HG03558 (cell line): ENCODE data around the gene CDCA3.

Experiments used
- ATAC-seq: cut with Tn5 transposase; IDR thresholded peaks from one replicate; pipeline ENCODE4 v1.9.1; 2021; ENCODE audit warnings: moderate number of reproducible peaks; ENCODE audit not compliant: unreplicated experiment; ENCODE audit errors: extremely low read depth

CDCA3 gene

DNA sequence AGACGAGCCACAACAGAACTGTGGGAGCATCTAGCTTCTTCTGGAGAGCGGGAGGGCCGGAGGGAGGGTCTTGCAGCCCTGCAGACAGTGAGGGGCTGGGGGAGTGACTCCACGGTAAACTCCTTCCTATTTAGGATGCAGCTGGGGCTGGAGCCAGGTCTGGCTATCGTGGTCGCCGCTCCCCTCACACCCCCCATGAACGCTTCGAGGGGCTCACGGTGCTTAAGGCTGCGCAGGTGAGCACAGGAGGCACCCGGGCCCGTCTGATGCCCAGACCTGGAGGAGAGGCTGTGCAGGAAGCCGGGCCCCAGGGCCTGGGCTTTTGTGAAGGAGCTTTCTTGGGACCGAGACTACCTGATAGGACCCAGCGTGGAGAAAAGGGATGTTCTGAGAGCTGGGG is 14.2 kb downstream of the CDCA3 start:
- ATAC-seq = no peak

DNA sequence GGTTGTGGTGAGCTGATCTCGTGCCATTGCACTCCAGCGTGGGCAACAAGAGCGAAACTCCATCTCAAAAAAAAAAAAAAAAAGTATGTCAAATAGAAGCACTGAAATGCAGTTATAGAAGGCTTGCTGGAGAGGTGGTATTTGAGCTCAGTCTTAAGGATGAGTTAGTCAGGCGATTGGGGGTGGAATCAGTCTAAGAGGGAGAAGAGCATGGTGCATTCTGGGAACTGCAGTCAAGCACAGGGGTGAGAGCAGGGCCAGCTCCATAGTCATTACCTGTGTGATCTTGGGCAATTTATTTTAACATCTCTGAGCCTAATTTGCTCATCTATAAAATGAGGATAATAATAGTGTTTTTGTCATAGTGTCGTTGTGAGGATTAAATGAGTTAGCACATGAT is 16.2 kb downstream of the CDCA3 start:
- no peak for ATAC-seq

GRCh38 chr12:6834254-6834653 is 16.8 kb downstream of the CDCA3 start:
- no peak for ATAC-seq

DNA sequence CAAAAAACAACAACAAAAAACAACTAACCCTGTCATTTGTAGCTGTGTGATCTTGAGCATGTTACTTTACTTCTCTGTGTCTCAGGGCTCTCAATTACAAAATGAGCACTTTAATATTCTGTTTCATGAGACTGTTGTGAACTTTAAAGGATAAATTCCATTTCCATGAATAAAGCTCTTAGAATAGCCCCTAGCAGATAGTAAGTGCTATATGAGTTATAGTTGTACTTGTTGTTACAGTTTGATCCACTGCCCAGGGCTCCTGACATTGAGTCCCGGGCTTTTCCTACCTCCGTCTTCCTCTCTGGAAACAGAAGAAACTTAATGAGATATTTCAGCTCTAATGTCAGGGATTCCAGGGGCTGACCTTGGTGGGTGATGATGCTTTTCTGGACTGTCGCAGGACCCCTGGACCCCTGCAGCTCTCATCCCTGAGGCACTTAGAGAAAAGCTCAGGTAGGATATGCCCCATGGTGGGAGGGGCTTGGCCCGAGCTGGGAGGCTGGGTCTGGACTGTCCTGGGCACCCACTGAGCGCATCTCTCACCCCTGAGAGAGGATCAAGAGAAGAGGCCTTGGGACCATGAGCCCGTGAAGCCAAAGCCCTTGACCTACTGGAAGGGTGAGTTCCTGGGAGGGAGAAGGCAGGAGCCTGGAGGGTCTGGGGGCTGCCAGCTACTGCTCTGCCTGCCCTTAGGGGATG is 17.7 kb downstream of the CDCA3 start:
- no peak for ATAC-seq

DNA sequence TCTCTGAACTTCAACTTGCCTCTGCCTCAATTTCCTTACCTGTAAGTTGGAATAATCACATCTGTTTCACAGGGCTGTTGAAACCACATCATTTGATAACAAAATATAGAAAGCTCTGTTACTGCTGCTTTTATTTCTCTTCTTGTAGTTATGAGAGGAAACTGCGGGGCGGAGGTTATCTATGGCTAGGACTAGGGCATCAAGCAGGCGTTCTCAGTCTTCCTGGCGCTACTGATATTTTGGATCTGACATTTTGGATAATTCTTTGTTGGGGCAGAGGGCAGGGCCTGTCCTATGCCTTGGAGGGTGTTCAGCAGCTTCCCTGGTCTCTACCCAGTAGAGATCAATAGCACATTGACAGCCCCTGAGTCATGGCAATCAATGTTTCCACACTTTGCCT is 19.0 kb downstream of the CDCA3 start:
- no peak for ATAC-seq

DNA sequence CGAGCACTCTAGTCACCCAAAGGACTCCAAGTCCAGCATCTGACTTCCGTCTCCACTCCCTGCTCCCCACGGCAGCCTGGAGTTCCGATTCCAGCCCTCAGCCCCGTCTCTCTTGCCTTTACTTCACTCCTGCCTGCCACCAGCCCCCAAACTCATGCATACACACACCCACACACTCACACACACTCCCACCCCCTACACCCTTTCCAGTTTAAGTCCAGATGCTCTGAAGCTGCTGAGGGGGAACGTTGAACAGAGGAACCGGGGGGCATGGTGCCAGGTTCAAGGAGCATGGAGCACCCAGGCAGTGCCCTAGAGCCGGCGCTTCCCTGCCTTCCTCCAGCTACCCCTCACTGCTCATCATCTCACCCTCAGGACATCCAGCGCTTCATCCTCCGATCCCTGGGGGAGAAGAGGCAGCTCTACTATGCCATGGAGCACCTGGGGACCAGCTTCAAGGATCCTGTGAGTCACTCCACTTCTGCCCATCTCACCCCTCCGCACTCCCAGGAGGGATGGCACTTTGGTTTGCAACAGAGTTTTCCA is 19.6 kb downstream of the CDCA3 start:
- no peak for ATAC-seq

- ATAC-seq = no peak
Measured at GRCh38 chr12:6830999-6831398, 20.1 kb downstream of the CDCA3 start.

GRCh38 chr12:6830286-6830890 is 20.7 kb downstream of the CDCA3 start:
- ATAC-seq = no peak

DNA sequence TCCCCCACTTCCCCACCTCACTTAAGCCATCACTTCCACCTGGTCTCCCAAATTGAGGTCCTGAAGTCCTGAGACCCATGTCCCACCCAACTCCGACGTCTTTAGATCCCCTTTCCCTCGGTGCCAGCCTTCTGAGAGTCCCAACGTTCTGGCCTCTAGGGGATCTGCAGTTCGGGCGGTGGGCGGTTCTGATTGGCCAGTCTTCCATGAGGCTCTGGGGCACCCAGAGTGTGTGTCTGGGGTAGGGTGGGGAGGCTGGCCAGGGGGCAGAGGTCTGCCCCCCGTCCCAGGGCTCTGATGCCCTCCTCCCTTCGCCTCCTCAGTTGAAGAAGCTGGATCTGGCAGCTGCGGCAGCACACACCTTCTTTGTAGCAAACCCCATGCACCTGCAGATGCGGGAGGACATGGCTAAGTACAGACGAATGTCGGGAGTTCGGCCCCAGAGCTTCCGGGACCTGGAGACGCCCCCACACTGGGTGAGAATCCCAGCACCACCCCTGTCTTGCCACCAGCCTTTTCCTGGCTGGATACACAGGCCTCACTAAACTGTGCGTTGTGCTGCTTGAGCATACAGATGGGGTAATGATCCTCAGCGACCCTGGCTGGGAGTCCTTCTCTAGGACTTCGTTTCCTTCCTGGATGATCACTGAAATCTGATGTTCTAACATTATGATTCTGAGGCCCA is 21.4 kb downstream of the CDCA3 start:
- no peak for ATAC-seq

DNA sequence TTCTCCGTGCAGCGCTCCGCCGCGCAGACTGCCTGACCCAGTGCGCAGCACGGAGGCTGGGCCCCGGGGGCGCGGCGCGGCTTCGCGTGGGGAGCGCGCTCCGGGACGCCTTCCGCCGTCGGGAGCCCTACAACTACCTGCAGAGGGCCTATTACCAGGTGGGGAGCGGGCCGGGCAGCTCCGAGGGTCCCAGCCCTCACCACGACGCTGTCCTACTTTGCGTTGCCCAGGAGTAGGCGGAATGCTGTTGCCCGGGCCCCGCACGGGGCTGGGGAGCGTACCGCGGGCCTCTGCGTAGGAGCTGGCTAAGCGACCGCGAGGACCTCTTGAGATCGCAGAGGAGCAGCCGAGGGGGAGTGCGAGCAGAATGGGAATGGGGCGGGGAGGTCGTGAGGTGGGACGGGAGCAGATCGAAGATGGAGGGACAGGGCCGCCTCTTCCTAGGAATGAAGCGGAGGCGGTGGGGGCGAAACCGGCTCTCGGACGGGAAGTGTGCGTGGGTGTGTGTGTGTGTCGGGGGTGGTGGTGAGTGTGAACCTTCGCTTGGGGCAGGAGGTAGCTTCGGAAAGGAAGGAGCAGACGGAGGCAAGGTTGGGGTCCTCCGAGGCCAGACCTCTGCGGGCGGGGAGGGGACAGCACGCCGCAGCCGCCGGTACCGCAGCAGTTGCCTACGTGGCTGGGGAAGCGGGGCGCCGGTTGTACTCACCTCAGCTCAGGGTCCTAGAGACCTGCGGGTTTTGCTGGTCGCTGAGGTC is 22.1 kb downstream of the CDCA3 start:
- no peak for ATAC-seq

DNA sequence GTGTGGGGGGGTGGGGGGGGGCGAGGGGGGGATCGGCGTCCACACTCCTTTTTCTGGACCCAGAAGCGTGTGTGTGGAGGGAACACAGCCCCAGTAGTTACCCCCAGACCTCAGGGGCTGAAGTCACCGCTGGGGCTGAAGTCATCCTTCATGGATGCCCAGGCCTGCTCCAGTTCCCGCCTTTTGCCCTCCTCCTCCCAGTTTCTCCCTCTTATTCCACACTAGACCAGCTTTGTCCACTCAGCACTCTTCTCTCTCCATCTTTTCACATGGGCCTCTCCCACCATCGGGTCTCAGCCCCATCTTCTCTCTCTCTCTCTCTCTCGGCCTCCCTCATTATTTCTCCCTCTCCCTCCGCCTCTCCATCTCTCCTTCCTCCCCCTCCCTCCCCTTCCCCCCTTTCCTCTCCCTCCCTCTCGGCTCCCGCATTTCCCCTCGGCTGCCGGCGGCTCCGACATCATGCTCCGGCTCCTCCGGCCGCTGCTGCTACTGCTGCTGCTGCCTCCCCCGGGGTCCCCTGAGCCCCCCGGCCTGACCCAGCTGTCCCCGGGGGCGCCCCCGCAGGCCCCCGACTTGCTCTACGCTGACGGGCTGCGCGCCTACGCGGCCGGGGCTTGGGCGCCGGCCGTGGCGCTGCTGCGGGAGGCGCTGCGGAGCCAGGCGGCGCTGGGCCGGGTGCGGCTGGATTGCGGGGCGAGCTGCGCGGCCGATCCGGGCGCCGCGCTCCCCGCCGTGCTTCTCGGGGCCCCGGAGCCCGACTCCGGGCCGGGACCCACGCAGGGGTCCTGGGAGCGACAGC is 22.9 kb downstream of the CDCA3 start, which contains the start of gene P3H3:
Gene P3H3 (plus strand): TSS at position 426 of the 799 bp plus-strand sequence. CDS start 34 bp downstream, at position 460.
- ATAC-seq = no peak

DNA sequence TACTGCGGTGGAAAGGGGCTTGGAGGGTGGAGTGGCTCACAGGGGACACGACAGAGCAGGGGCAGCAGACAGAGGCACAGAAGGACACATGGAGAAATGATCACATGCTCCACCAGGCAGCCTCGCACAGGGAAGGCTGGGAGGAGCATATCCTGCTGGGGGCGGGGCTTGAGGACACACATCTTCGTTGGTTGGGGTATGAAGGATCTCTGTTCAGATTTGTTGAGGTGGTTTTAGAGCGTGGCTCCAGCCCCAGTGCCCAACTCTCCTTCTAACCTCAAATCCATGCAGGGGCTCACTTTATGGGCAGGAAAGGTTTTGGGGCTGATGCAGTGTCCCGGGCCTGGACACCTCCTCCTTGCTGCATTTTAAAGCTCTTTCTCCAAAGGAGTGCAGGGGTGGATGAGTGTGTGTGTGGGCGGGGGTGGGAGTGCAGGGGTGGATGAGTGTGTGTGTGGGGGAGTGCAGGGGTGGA is 23.6 kb downstream of the CDCA3 start:
- no peak for ATAC-seq

DNA sequence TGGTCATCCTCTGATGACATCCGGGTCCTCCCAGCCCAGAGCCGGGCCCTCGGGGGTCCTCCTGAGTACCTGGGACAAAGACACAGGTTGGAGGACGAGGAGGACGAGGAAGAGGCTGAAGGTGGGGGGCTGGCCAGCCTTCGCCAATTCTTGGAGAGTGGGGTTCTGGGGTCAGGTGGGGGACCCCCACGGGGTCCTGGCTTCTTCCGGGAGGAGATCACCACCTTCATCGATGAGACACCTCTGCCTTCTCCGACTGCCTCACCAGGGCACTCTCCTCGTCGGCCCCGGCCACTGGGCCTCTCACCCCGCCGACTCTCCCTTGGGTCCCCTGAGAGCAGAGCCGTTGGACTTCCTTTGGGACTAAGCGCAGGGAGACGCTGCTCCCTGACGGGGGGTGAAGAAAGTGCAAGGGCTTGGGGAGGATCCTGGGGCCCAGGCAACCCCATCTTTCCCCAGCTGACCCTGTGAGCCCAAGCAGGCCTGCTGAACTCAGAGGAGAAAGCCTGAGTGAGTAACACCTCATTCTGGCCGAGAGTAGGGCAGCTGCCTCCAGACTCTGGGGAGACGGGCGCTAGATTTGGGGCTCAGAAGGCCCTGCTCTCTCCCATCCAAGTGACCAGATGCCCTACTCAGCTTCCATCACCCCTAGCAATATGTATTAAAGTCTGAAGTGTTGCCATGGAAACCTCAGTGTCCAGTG is 24.2 kb downstream of the CDCA3 start:
- no peak for ATAC-seq

DNA sequence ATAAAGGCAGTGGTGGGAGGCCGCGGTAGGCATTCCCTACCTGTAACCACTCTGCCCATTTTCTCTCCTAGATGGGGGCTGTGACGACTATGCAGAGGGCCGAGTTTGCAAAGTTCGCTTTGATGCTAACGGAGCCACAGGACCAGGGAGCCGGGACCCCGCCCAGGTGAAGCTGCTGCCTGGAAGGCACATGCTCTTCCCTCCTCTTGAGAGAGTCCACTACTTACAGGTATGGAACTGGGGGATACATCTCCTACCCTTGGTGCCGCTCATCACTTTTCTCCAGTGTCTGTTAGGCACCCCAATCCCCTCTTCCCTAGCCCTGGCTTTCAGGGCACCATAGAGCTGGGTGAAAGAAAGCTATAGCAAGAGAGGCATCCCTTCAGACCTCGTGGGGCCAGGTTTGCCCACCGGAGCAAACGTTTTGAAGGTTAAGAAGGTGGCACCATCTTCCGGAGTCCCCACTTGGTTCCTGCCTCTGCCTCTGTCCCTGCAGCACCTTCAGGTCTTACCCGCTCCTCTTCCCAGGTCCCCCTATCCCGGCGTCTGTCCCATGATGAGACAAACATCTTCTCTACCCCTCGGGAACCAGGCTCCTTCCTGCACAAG is 24.9 kb downstream of the CDCA3 start:
- no peak for ATAC-seq

DNA sequence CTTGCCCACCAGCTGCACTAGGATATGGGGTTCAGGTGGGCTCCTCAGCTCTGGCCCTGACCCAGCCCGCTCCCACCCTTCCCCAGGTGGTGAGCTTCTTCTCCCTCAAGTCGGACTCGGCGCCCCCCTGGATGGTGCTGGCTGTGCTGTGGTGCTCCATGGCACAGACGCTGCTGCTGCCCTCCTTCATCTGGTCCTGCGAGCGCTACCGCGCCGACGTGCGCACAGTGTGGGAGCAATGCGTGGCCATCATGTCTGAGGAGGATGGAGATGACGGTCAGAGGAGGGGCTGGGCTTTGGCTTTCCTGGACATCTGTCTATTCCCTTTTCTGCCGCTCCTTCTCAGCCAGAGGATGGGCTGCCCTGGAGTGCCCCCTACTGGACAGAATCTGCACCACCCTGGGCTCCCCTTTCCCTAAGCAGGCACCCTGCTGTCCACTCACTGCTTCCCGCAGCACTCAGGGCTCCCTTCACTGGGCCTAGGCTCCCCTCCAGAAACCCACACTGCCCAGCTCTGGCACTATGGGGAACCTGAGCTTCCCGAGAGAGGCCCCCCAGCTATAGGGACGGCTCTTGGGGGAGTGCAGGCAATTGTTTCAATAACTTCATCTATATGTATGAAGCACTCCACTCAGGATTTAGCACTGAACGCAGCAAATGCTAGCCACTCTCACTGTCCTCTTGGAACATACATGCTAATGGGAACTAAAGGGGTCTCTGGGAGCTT is 25.5 kb downstream of the CDCA3 start:
- no peak for ATAC-seq

- no peak for ATAC-seq
Measured at GRCh38 chr12:6824901-6825381, 26.1 kb downstream of the CDCA3 start.

DNA sequence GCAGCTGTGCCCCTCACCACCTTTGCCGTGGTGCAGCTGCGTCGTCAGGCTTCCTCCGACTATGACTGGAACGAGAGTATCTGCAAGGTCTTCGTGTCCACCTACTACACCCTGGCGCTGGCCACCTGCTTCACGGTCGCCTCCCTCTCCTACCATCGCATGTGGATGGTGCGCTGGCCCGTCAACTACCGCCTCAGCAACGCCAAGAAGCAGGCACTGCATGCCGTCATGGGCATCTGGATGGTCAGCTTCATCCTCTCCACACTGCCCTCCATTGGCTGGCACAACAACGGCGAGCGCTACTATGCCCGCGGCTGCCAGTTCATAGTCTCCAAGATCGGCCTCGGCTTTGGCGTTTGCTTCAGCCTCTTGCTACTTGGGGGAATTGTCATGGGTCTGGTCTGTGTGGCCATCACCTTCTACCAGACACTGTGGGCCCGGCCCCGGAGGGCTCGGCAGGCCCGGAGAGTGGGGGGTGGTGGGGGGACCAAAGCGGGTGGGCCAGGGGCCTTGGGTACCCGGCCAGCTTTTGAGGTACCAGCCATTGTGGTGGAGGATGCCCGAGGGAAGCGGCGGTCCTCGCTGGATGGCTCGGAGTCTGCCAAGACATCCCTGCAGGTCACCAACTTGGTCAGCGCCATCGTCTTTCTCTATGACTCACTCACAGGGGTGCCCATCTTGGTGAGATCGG is 26.9 kb downstream of the CDCA3 start:
- no peak for ATAC-seq
